ENCODE data around the gene SF3A2.
"Not testable (repeated sequence)": the region's sequence is repeated elsewhere in the genome, so short reads cannot be mapped to it uniquely, and the experiment has no call there.

SF3A2 gene

GRCh38 chr19:2274185-2274711, 37.6 kb downstream of the SF3A2 start:
- H3K4me3 Mint-ChIP-seq = peak overlapping the region; percentile 62
- peak overlapping the region; percentile 65 for H3K27ac Mint-ChIP-seq
- peaks cover 19% of the 10 kb centered on the region for H3K4me1 Mint-ChIP-seq (ENCODE audit: low read depth)
- H3K9me3 Mint-ChIP-seq = no peaks in the 10 kb centered on the region
- H3K36me3 Mint-ChIP-seq (ENCODE audit: low read depth) = peaks cover 29% of the 10 kb centered on the region
- no peaks in the 10 kb centered on the region for H3K27me3 Mint-ChIP-seq (ENCODE audit: low read depth)

GRCh38 chr19:2274931-2275535, 38.4 kb downstream of the SF3A2 start:
- Mint-ChIP-seq H3K4me3 (no peak overlapping the region), H3K4me1 (ENCODE audit: low read depth) (peaks cover 19% of the 10 kb centered on the region), H3K27ac (no peak overlapping the region), H3K9me3 (no peaks in the 10 kb centered on the region), H3K27me3 (ENCODE audit: low read depth) (no peaks in the 10 kb centered on the region), H3K36me3 (ENCODE audit: low read depth) (peaks cover 29% of the 10 kb centered on the region)

- H3K36me3 Mint-ChIP-seq (ENCODE audit: low read depth) = peaks cover 29% of the 10 kb centered on the region
- peaks cover 19% of the 10 kb centered on the region for H3K4me1 Mint-ChIP-seq (ENCODE audit: low read depth)
- H3K9me3 Mint-ChIP-seq = no peaks in the 10 kb centered on the region
- H3K27ac Mint-ChIP-seq = no peak overlapping the region
- no peak overlapping the region for H3K4me3 Mint-ChIP-seq
- no peaks in the 10 kb centered on the region for H3K27me3 Mint-ChIP-seq (ENCODE audit: low read depth)
Measured at GRCh38 chr19:2275588-2276428, 39.2 kb downstream of the SF3A2 start.

- Mint-ChIP-seq H3K27ac (no peak overlapping the region), H3K36me3 (ENCODE audit: low read depth) (peaks cover 26% of the 10 kb centered on the region), H3K27me3 (ENCODE audit: low read depth) (no peaks in the 10 kb centered on the region), H3K4me3 (no peak overlapping the region), H3K4me1 (ENCODE audit: low read depth) (peaks cover 17% of the 10 kb centered on the region), H3K9me3 (no peaks in the 10 kb centered on the region)
Measured at GRCh38 chr19:2276429-2276986, 39.9 kb downstream of the SF3A2 start.

- Mint-ChIP-seq H3K9me3 (no peaks in the 10 kb centered on the region), H3K36me3 (ENCODE audit: low read depth) (peaks cover 22% of the 10 kb centered on the region), H3K4me1 (ENCODE audit: low read depth) (peaks cover 16% of the 10 kb centered on the region), H3K27ac (no peak overlapping the region), H3K4me3 (no peak overlapping the region), H3K27me3 (ENCODE audit: low read depth) (no peaks in the 10 kb centered on the region)
Measured at GRCh38 chr19:2277138-2277537, 40.5 kb downstream of the SF3A2 start.

GRCh38 chr19:2278459-2279158, 42.0 kb downstream of the SF3A2 start:
- Mint-ChIP-seq H3K9me3 (no peaks in the 10 kb centered on the region), H3K27me3 (ENCODE audit: low read depth) (peaks cover 6% of the 10 kb centered on the region), H3K27ac (no peak overlapping the region), H3K36me3 (ENCODE audit: low read depth) (peaks cover 16% of the 10 kb centered on the region), H3K4me3 (no peak overlapping the region), H3K4me1 (ENCODE audit: low read depth) (peaks cover 14% of the 10 kb centered on the region)

GRCh38 chr19:2280633-2281264, 44.1 kb downstream of the SF3A2 start:
- peaks cover 6% of the 10 kb centered on the region for H3K27me3 Mint-ChIP-seq (ENCODE audit: low read depth)
- no peaks in the 10 kb centered on the region for H3K9me3 Mint-ChIP-seq
- no peak overlapping the region for H3K27ac Mint-ChIP-seq
- H3K4me1 Mint-ChIP-seq (ENCODE audit: low read depth) = peaks cover 5% of the 10 kb centered on the region
- H3K4me3 Mint-ChIP-seq = no peak overlapping the region
- peaks cover 4% of the 10 kb centered on the region for H3K36me3 Mint-ChIP-seq (ENCODE audit: low read depth)

GRCh38 chr19:2281265-2282061, 44.8 kb downstream of the SF3A2 start:
- H3K4me3 Mint-ChIP-seq = peak overlapping the region; percentile 73
- not testable (repeated sequence) for H3K36me3 Mint-ChIP-seq (ENCODE audit: low read depth); H3K27me3 Mint-ChIP-seq (ENCODE audit: low read depth); H3K4me1 Mint-ChIP-seq (ENCODE audit: low read depth); H3K27ac Mint-ChIP-seq; H3K9me3 Mint-ChIP-seq

- H3K27me3 Mint-ChIP-seq (ENCODE audit: low read depth) = peaks cover 6% of the 10 kb centered on the region
- H3K9me3 Mint-ChIP-seq = no peaks in the 10 kb centered on the region
- H3K36me3 Mint-ChIP-seq (ENCODE audit: low read depth) = peaks cover 2% of the 10 kb centered on the region
- no peak within 1 kb of the TSS for H3K27ac Mint-ChIP-seq
- H3K4me3 Mint-ChIP-seq = peak within 1 kb of the TSS; percentile 73
- H3K4me1 Mint-ChIP-seq (ENCODE audit: low read depth) = peaks cover 5% of the 10 kb centered on the region
Measured at GRCh38 chr19:2282062-2282861, 45.6 kb downstream of the SF3A2 start, which contains the start of gene PEAK3. PEAK3 (minus strand) TSS chr19:2282175; CDS start chr19:2280931, 1,244 bp downstream.

- peaks cover 6% of the 10 kb centered on the region for H3K27me3 Mint-ChIP-seq (ENCODE audit: low read depth)
- peaks cover 5% of the 10 kb centered on the region for H3K4me1 Mint-ChIP-seq (ENCODE audit: low read depth)
- no peak overlapping the region for H3K27ac Mint-ChIP-seq
- no peaks in the 10 kb centered on the region for H3K9me3 Mint-ChIP-seq
- H3K4me3 Mint-ChIP-seq = peak overlapping the region; percentile 14
- no peaks in the 10 kb centered on the region for H3K36me3 Mint-ChIP-seq (ENCODE audit: low read depth)
Measured at GRCh38 chr19:2282862-2283237, 46.2 kb downstream of the SF3A2 start.

GRCh38 chr19:2283835-2284507, 47.3 kb downstream of the SF3A2 start:
- Mint-ChIP-seq H3K27ac (no peak overlapping the region), H3K9me3 (no peaks in the 10 kb centered on the region), H3K4me3 (no peak overlapping the region), H3K27me3 (ENCODE audit: low read depth) (peaks cover 6% of the 10 kb centered on the region), H3K4me1 (ENCODE audit: low read depth) (peaks cover 13% of the 10 kb centered on the region), H3K36me3 (ENCODE audit: low read depth) (peaks cover 2% of the 10 kb centered on the region)

GRCh38 chr19:2286402-2287140, 49.9 kb downstream of the SF3A2 start:
- H3K4me1 Mint-ChIP-seq (ENCODE audit: low read depth) = peaks cover 17% of the 10 kb centered on the region
- no peak overlapping the region for H3K27ac Mint-ChIP-seq
- no peak overlapping the region for H3K4me3 Mint-ChIP-seq
- peaks cover 6% of the 10 kb centered on the region for H3K36me3 Mint-ChIP-seq (ENCODE audit: low read depth)
- H3K27me3 Mint-ChIP-seq (ENCODE audit: low read depth) = peaks cover 6% of the 10 kb centered on the region
- no peaks in the 10 kb centered on the region for H3K9me3 Mint-ChIP-seq

Data from T-helper 1 cell treated with Interleukin-12 subunit alpha and Interleukin-12 subunit beta and Interleukin-4 antibody, amounts not matched to agents 30 μg/mL and 1 μg/mL, for 36 hours (primary cell).